Right lobe of liver (tissue), 4 donors: ENCODE data around the gene SSC5D.

ENCODE experiments used
- POLR2A ChIP-seq: fragments of 450-650 bp; IDR thresholded peaks from one replicate; pipeline ENCODE4 v1.6.1; 2017; ENCODE audit warnings: antibody characterized with exemption, mild to moderate bottlenecking
- TF ChIP-seq, protein P1 (sequence below), 4 donors: fragments of 200-600 bp in 3 of 4; fragments of 450-650 bp in 1 of 4; IDR thresholded peaks; one replicate each; pipeline versions ENCODE4 v1.5.1 to v1.8.0; 2016 to 2022; ENCODE audit warnings: antibody characterized with exemption in 4 of 4, mild to moderate bottlenecking in 2 of 4
- donor health status: DM: no; HTN: no; CAD: no.
- donor health status: DM: no; HTN: no; CAD: no.
- donor health status: DM: no; HTN: yes; CAD: no.

DNA sequence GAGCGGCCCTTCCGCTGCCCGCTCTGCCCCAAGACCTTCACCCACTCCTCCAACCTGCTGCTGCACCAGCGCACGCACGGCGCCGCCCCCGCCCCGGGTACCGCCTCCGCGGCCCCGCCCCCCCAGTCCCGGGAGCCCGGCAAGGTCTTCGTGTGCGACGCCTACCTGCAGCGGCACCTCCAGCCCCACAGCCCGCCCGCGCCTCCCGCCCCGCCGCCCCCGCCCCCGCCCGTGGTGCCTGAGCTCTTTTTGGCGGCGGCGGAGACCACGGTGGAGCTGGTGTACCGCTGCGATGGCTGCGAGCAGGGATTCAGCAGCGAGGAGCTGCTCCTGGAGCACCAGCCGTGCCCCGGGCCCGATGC is 6.5 kb upstream of the SSC5D start:
- TF ChIP-seq POLR2A, result no peak
- TF ChIP-seq, protein P1, sequence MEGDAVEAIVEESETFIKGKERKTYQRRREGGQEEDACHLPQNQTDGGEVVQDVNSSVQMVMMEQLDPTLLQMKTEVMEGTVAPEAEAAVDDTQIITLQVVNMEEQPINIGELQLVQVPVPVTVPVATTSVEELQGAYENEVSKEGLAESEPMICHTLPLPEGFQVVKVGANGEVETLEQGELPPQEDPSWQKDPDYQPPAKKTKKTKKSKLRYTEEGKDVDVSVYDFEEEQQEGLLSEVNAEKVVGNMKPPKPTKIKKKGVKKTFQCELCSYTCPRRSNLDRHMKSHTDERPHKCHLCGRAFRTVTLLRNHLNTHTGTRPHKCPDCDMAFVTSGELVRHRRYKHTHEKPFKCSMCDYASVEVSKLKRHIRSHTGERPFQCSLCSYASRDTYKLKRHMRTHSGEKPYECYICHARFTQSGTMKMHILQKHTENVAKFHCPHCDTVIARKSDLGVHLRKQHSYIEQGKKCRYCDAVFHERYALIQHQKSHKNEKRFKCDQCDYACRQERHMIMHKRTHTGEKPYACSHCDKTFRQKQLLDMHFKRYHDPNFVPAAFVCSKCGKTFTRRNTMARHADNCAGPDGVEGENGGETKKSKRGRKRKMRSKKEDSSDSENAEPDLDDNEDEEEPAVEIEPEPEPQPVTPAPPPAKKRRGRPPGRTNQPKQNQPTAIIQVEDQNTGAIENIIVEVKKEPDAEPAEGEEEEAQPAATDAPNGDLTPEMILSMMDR (IDR thresholded peaks at IDR 0.05), result no peak
